ENCODE results near the gene SS18L1.
"Not testable (repeated sequence)": the region's sequence is repeated elsewhere in the genome, so short reads cannot be mapped to it uniquely, and the experiment has no call there.

Gene SS18L1, protein sequence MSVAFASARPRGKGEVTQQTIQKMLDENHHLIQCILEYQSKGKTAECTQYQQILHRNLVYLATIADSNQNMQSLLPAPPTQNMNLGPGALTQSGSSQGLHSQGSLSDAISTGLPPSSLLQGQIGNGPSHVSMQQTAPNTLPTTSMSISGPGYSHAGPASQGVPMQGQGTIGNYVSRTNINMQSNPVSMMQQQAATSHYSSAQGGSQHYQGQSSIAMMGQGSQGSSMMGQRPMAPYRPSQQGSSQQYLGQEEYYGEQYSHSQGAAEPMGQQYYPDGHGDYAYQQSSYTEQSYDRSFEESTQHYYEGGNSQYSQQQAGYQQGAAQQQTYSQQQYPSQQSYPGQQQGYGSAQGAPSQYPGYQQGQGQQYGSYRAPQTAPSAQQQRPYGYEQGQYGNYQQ

DNA sequence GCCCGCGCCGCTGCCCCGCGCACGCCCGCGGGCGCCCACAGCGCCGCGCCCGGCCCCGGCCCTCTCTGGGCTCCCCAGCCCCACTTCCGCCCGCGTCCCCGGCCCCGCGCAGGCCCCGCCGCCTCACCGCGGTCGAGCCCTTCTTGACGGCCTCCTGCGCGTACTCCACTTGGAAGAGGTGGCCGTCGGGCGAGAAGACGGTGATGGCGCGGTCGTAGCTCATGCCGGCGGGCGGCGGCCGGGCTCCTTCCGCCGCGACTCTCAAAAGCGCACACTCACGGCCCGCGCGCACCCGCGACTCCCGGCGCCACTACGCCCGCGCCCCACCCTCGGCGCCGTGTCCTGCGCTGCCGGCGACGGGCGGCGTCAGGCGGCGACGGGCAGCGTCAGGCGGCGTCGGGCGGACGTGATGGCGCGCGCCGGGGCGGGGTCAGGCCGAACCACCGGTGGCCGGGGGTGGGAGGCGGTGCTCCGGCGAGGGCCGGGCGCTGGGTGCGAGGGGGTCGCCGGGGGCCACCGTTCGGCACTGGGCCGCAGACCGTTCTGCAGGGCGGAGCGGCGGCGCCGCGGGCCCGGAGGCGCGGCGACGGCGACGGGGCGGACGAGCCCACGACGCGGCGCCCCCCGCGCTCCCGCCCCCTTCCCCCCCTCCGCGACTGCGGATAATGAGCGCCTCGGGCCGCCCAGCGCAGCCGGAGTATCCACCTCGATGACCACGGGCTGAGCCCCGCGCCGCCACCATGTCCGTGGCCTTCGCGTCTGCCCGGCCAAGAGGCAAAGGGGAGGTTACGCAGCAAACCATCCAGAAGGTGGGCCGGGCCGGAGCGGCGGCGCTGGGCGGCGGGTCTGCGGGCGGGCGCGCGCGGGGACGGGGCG lies at the start of gene SS18L1, which contains the start of gene PSMA7:
TSS of gene SS18L1 (plus strand) at position 689 of the 876 bp plus-strand sequence. CDS start at position 741, 52 bp downstream.
TSS of gene PSMA7 (minus strand) at position 314 of the 876 bp plus-strand sequence. CDS start at position 223, 91 bp downstream.
- peak; percentile 83 for DNase-seq

DNA sequence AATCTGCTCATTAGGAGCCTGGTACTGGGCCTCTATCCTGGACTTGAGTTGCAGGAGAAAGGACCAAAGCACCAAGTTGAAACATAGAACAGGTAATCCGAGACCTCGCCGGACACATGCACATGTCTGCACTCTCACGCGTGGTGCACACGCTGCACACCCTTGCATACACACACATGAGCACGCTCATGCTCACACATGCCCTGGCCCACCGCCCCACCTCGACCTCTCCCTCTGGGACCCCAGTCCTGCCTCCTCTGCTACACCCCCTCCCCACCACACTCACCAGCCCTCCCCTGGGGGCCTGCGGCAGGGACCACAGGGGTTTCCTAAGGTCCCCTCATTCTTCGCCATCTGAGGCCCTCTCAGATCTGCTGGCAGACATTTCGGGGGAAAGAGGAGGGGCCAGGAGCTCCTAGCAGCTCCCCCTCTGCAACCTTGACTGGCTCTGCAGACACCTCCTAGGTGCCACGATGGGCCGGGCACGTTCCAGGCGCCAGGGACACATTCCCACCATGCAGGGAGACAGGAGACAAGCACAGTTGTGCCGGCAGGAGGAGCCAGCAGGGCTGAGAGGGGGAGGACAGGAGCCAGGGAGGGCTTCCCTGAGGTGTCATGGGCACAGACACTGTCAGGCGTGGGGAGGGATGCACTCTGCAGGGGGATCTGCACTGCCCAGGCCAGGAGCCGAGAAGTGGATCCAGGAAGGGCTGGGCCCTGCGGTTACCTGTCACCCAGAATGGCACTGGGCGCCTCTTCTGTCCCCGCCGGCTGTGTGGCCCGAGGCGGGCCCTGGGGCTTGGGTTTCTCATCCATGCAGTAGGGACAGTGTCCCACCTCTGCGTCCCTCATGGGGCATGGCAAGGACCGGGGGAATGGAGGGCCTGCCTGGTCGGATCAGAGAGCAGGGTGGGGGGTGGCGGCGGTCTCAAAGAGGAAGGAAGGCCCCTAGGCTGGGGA lies 46.9 kb upstream of the SS18L1 start:
- DNase-seq = no peak

DNA sequence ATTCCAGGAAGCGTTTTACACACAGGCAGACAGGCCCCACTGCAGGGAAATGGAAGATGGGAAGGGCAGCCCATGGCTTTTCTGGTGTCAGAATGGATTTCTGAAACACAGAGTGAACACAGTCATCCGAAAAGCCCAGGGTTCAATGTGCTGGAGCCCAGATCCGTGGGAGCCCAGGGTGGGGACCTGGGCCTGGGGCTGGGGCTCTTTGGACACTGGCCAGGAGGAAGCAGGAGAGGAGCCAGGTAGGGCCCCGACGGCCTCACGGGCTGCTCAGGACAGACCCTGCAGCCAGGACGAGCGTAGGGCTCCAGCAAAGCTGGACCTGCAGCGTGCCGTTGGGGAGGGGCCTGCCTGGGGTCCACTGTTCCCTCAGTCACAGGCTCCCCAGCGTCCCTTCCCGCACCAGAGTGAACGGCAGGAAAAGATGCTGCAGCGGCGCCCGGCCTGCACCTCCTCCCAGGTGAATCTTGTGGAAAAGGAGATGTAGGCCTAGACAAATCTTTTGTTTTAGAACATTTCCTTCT lies 45.6 kb upstream of the SS18L1 start:
- no peak for DNase-seq

DNA sequence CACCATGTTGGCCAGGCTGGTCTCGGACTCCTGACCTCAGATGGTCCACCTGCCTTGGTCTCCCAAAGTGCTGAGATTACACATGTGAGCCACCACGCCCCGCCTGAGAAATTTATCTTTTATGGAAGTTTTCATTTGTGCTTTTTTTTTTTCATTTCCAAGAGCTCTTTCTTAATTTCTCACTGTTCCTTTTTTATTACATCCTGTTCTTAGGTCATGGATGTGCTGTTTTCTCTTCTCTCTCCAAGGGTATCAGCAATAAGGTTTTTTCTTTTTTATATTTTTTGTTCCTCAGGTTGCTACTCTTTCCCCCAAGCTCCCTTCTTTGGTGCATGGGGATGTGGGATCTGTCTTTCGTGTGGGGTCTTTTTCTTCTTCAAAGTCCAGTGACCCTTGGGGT lies 42.5 kb upstream of the SS18L1 start:
- DNase-seq = no peak

DNA sequence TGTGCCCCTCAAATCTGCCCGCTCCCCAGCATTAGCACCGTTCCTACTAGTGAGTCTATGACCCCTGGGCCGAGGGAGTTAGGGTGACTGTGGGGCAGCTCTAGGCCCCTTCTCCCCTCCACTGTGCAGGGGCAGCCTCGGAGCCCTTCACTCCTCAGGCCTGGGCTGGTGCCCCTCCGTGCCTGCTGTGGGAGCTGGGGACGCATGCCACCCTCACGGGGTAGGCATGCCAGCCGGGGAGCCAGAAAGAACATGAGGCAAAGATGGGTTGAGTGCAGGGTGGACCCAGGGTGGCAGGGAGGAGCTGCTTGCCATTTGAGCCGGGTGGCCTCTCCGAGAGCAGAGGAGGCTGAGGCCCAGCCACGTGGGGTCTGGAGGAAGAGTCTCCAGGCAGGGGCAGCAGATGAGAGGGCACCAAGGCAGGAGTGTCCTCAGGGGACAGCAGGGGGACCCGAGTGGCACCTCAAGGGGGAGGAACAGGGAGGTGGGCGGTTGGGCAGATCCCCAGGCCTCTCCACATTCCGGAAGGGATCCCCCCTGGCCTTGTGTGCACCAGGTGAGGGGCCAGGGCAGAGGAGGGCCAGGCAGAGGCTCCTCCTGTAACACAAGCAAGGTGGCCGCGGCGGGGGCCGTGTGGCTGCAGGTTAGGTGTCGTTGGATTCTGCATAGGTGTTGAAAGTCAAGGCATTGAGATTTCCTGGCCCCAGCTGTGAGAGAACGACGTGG lies 39.9 kb upstream of the SS18L1 start:
- no peak for DNase-seq

DNA sequence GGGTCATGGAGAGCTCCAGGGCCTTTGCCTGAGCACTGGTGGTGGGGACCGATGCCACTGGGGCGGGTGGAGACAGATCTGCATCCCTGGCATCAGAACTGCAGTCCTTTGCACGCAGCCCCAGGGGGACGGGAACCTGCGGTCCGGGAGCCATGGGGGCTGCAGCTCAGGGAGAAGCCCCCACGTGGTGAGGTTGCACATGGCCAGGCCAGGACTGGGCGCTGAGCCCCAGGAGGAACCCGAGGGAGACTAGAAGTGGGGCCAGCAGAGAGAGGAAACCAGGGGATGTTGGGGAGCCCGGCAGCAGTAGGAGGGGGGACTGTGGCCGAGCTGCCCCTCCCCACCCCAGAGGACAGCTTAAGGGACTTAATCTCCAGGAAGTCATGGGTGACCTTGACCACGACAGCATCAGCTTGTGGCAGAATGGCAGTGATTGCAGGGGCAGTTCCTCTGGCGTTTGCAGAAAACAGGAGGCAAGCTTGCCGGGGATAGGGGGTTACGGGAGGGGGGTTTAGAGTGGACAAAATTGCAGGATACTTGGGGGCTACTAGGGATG lies 39.3 kb upstream of the SS18L1 start:
- no peak for DNase-seq

DNA sequence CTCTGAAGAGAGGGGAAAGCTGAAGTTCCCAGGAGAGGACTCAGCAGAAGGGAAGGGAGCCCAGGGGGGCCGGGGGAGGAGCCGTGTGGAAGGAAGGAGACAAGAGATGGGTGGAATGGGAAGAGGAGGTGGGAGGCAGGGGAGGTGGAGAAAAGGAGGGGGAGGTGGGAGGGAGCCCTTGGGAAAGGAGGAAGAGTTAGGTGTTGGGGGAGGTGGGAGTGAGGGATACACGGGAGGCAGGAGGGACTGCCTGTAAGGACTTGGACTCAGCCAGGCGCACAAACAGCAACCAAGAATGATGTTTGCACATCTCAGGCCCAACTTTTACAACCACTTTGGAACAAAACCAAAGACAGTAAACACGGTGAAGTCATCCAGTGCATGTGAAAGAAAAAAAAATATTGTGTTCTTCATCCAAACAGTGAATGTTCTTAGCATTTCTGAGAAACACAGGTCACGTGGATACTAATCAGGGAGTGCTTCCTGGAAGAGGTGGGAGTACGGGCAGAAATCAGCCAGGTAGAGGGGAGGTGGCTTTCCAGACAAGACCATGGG lies 38.7 kb upstream of the SS18L1 start:
- no peak for DNase-seq

DNA sequence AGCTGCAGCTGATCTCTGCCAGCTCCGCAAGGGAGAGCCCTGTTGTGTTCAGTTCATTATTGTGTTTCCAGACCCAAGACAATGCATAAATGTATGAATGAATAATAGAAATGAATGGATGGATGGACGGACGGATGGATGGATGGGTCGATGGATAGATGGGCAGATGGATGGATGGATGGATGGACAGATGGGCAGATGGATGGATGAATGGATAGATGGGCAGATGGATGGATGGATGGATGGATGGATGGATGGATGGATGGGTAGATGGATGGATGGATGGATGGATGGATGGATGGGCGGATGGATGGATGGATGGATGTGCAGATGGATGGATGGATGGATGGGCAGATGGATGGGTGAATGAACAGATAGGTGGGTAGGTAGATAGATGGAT lies 38.0 kb upstream of the SS18L1 start:
- DNase-seq = no peak

DNA sequence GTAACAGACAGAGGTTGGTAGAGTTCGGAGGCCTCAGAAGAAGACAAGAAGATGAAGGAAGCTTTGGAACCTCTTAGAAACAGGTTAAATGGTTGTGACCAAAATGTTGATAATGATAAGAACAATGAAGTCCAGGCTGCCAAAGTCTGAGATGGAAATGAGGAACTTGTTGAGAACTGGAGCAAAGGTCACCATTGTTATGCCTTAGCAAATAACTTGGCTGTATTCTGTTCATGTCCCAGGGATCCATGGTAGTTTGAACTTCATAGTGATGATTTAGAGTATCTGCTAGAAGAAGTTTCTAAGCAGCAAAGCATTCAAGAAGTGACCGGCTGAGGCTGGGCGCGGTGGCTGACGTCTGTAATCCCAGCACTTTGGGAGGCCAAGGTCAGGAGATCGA lies 32.4 kb upstream of the SS18L1 start:
- DNase-seq = no peak

DNA sequence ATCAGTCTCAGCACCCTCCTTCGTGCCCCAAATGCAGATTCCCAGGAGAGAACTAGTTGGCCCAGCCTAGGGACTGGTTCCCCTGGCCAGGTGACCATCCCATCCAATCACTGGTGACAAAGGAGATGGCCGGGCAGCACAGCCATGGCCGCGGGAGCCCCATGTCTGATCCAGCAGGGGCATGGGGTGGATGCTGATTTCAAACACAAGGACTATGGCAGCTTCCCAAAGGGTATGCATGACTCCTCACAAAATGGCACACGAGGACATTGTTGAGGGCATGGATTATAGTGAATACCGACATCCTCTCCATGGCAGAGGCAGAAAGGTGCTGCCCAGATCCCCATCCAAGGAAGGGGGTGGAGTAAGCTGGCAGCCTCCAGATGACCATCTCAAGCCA lies 31.2 kb upstream of the SS18L1 start:
- no peak for DNase-seq

DNA sequence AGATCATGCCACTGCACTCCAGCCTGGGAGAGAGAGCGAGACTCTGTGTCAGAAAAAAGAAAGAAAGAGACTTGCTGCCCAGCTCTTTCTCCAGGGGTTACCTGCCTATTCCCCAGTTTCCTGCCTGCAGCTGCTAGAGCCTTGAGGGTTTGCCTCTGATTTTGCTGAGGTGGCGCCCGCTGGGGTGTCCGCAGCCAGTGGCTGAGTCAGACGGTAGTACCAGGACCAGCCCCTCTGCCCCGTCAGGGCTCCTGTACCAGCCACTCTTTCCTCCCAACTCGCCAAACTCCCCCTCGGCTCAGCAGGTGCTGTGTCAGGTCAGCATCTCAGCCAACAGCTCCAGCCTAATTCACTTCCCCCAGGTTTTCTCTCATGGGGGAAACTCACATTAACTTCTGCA lies 28.7 kb upstream of the SS18L1 start:
- no peak for DNase-seq

DNA sequence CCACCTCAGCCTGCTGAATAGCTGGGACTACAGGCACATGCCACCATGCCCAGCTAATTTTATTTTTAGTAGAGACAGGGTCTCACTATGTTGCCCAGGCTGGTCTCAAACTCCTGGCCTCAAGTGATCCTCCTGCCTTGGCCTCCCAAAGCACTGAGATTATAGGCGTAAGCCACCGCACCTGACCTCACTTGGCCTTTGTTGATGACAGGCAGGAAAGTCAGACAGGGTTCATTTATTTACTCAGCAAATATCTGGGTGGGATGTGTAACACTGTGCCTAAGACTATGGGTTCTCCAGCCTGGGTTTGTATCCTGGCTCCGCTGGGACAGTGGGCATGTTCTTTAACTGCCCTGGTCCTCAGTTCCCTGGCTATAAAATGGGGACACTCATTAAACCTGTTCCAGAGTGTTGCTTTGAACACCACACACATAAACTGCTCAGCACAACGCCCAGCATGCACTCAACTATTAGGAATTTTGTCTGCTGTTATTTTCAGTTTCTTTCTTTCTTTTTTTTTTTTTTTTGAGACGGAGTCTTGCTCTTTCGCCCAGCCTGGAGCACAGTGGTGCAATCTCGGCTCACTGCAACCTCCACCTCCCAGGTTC lies 27.7 kb upstream of the SS18L1 start:
- DNase-seq = not testable (repeated sequence)

DNA sequence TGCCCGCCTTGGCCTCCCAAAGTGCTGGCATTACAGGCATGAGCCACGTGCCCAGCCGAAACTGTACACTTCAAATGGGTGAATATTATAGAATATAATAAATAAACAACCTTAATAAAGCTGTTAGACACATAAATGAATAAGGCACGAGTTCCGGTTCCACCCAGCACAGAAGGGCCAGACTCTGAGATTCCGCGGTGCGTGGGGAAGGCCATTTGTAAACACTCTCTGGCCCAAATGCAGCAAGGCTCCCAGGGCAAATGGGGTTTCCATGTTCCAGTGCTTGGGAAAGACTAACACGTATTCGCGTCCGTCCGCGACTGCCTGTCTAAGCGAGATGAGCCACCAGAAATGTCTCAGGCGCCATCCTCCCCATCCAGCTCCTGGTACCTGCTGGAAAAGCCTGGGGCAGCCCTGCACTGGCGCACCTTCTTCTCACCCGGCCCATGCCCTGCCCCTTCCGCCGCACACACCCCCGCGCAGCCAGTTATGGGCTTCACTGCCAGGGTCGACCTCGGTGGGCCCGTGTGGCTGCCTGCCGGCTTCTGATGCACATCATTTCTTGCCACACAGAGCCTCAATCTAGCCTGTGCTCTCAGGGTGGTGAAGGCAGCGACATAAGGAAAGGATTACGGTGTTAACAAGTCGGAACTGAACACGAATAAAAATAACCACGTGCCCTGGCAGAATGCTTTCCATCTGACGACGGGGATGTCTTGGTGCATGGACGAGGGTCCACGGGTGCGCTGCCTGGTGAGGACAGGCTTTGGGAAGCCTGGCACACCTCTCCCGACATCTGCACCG lies 26.8 kb upstream of the SS18L1 start:
- no peak for DNase-seq

DNA sequence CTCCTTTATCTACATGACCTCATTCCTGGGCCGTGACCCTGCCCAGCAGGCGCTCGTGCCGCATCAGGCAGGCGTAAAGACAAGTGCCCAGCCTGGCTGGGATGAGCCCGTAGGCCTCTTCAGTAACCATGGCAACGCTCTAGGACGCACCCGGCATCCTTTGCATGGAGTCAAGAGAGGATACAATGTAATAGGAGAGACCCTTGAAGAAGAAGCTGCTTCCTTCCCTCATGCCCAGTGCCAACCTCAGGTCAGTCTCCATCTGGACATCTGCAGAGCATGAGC lies 26.3 kb upstream of the SS18L1 start:
- DNase-seq = no peak

DNA sequence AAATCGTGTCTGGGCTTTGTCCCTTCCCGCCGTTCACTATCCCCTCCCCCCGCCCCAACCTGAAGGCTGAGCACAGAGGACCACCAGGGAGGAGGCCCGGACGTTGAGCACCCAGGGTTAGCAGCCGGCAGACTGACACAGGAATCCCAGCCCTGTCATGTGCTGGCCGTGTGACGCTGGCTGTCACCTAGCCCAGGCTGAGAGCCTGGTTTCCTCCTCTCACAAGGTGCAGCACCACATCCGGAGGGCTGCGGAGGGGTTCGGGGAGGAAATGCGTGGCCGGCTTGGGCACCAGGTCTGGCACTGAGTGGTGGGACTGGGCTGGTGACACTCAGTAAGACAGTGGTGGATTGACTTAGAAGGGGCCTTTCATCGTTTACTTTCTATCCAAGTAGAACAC lies 25.9 kb upstream of the SS18L1 start:
- DNase-seq = peak; percentile 67

DNA sequence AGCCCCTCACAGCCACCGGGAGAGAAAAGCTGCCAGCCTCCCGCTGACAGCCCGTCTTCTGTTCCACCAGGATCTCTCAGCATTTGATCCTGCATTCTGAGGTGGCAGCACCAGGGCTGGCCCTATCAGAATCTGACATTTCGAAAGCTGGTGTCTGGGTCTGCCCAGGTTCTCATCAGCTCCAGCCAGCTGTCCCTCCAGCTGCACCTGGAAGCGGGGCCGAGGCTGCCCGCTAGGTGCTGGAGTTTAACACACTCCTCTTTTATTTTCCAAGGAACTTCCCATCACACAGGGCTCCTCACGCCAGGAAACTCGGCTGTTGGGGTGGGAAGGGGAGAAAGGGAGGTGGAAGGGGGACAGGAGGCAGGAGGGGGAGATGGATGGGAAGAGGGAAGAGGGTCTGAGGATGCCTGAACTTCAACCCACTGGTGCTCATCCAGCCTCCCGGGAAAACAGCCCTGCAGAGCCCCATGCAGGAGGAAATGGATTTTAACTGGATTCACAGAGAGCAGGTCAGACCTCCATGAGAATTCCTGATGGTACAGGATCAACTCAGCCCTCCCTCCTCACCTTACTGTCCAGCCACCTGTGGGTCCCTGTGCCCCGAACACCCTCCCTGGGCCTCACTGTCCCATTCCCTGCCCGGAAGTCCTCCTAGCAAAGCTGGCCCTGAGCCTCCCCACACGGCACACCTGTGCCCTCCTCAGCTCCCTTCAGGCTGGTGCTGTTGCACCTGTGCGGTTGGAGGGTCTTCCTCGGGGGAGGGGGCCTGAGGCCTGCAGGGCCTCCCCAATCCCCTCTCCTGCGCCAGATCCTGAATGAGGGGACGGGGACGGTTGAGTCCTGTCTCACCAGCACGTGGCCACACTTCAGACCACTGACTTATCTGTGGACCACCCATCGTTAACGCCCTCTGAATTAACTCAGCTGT lies 25.2 kb upstream of the SS18L1 start:
- no peak for DNase-seq

DNA sequence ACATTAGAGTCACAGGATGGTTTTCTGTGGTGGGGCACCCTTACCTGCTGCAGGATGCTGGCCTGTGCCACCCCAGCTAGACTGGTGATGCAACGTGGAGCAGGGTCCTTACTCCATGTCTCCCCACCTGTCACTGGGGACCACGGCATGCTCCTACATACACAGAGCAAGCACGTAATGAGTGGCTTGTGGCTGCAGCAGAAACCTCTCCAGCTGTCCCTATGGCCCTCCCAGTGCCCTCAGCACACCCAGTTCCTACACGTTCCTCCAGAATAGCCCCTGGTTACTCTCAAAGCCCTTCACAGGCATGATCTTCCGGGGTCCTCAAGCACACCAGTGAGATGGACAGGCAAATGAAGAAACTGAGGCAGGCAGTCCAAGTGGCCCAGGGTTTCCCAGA lies 24.5 kb upstream of the SS18L1 start:
- DNase-seq = no peak

DNA sequence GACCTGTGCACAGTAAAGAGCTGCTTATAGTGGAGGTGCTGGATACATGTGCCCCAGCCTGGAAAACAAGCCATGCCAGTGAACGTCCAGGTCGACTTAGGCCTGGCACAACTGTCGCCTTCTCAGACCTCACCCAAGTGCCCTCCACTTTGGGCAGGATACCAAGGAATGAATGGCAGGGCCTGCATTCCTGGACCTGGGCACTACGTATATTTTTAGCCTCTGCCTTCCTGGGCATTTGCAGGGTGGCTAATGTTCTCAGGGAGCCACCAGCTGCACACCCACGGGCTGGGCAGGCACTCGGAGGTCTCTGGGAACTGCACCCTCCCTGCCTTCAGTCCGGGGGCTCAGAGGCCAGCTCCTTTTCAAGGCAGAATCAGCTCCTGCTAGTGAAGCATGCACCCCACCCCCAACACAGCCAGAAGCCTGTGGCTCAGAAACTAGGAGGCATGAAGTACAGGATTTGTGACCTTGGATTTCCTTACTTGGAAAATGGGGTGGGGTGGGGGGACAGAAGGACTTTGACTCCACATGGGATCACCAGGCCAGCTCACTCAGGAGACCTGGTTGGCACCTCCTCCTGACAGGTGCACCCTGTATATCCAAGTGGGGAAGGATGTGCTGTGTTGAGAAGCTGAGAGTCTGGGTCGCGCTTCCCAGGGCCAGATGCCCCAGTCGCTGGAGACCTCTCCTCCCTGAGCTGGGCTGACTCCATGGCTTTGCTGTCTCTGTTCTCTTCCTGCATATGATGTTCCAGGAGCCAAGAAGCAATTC lies 23.8 kb upstream of the SS18L1 start:
- no peak for DNase-seq

Data from activated CD4-positive, alpha-beta T cell treated with anti-CD3 and anti-CD28 coated beads, Interleukin-2, amount 50 U/mL, for 1 hour (primary cell).